Measurements from ENCODE around the gene FFAR4.

DNA sequence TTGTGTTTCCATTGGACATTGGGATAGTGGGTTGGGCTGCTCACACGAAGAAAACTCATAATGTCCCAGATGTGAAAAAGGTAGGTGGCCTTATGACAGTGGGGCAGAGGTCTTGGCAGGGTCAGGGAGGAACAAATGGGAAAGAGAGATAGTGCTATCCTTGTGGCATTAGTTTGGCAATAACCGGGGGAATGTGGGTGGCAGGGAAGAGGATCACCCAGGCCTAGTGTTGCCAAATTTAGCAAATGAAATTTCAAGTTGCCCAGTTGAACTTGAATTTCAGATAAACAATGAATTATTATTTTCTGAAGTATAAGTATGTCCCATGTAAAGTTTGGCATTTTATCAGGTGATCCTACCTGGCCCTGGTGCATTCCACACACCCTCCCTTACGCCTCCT lies 46.7 kb downstream of the FFAR4 start:
- TF ChIP-seq CTCF (IDR thresholded peaks at IDR 0.05), result no peak
- TF ChIP-seq ZFX (IDR thresholded peaks at IDR 0.05; ENCODE audit: borderline replicate concordance), result no peak

Measured in 22Rv1 (cell line).